ENCODE data around the gene VRK2.

VRK2 gene

DNA sequence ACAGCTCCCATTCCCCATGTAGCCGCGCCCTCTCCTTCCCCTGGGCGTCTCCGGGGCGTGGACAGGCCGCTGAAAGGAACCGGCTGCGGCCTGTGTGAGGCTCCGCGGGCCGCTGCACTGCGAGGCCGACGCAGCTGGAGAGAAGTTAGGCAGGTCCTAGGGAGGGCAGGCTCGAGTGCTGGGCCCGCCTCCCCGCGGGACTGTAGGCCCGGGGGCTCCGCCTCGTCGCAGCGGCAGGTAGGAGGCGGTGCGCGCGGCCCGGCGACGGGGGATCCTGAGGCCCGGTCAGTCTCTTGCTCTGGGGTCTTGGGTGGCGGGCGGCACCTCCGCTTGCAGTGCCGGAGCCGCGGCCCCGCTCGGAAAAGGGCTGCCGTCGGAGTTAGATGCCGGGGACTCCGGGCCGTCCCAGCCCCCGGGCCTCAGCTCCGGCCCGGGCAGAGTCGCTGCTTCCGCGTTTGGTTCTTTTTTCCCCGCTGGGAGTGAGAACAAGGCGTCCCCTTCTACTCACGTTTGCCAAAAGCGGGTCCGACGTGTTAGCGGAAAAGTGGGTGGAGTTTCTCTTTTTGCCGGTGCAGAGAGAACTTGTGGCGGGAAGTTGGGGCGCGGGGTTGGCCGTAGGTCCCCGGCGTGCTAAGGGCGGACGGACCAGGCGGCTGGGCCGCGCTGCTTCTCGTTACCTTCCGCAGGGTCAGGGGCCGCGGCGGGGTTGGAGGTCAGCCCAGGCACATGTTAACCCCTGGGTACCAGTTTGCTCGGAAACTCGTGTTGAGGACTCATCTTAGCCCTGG lies at the start of gene VRK2:
TSS of gene VRK2 (plus strand) at position 222 of the 788 bp plus-strand sequence. CDS start 2,026 bp downstream, outside the sequence.
- peak; percentile 89 for DNase-seq

DNA sequence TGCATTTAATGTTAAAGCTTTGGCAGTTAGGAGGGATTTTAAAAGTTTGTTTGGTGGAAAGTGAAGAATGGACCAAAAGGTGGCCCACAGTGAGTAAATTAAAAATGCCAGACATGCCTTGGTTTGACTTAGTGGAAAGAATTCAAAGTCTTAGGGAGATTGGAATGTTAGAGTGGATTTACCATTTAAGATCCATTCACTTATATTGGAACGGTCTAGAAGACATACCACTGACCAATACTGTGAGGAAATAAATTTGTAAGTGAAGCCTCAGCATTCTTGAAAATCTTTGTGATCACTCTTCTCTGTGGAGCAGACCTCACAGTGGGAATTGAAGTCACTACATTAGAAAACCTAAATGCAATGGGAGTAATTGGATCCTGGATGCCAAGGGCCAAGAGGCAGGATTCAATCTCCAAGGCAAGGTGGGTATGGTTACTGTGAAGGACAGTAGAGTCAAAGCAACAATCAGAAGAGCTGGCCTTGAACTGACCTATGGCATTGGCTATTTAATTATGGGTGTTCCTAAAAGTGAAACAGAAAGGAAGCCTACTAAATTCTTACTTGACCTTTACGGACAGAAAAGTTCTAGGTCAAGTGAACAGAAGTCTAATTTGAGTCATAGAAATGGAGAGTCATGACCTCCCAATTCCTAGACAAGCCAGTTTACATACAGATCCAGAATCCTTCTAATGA lies 40.2 kb upstream of the VRK2 start:
- no peak for DNase-seq

DNA sequence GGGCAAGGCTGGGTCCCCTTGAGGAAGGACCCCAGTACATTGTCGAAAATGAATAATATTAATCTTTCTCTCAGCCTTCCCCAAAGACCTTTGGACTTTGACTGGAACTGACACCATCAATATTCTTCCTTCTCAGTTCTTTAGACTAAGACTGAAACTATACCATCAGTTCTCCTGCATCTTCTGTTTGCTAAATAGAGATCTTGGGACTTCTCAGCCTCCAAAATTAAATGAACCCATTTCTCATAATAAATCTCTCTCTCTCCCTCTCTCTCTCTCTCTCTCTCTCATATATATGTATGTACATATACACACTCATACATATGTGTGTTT lies 39.7 kb upstream of the VRK2 start:
- DNase-seq: no peak

DNA sequence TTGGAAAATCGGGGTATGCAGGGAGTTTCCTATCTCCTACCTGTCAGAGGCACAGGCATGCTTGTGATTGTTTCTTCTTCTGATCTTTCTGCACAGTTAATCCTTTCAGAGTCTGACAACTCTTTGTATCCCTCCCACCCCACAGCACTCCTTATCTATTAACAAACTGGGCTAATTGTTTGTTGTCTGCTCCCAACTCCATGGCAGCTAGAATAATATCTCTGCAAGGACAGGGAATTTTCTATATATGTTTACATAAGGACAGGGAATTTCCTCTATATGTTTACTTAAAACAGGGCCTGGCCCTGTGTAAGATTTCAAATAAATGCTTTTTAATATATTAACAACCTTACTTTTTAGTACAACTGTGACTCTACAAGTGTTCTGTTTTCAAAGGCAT lies 36.0 kb upstream of the VRK2 start:
- no peak for DNase-seq

DNA sequence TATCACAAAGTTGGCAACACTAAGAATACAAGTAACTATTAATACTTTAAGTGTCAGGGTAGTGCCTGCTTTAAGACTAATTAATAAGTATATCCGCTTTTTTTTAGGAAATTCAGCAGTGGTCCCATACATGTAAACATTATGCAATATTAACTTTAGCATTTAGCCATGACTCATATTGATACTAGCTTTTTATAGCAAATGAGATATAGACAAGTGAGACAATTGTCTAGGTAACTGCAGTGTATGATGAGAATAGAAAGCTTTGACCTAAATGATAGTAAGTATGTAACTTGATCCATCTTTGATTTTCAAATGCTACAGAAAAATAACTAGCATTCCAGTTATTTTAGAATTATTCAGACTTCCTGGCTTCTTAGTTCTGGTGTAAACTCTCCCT lies 27.4 kb upstream of the VRK2 start:
- DNase-seq: no peak

DNA sequence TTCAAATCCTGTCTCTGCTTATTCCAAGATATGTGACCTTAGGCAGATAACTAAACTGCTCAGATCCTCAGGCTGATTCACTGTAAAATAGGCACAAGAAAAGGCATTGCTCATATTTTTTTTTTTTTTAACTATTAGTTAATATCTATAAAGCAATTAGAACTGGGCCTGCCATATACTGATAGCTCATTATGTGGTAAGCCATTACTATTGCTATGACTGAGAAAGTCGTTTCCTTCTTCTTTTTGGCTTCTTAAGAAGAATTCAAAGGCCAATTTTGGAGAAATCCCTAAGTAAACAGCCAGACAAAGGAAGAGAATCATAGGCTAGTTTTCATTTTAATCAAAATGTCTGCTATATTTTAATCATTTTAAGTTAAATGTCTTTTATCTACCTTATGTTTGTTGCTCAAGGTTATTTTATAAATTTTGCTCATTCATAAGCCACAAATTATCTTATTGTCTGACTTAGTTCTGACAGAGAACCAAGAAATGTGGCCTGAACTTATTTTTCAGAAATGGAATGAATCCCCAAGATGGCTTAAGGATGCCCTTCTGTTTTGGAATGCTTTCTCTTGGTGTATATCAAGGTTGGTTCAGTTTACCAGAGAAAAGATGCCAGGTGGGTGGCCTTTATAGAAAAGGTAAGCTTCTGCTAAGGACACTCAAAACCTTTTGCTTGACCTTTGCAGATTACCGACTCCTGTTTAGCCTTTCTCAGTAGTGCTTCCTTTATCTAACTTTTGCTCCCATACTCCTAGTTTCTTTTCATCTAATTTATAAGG lies 21.3 kb upstream of the VRK2 start:
- no peak for DNase-seq

DNA sequence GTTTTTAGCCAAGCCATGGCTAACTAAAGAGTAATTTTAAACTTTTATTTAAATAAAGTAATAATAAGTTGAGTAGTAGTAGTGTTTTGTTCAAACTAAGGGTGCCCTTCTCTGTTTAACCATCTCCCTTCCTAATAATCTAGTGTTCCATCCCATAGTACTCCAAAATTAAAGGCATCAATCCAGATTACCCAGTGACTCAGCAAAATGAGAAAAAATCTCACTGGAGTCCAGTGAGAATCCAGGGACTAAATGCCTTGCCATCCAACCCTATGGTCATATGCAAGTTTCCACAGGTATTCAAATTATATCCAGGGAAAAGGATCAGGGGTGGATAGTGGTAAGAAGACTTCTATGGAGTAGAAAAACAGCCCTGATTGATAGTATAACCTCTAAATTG lies 19.6 kb upstream of the VRK2 start:
- DNase-seq: no peak

DNA sequence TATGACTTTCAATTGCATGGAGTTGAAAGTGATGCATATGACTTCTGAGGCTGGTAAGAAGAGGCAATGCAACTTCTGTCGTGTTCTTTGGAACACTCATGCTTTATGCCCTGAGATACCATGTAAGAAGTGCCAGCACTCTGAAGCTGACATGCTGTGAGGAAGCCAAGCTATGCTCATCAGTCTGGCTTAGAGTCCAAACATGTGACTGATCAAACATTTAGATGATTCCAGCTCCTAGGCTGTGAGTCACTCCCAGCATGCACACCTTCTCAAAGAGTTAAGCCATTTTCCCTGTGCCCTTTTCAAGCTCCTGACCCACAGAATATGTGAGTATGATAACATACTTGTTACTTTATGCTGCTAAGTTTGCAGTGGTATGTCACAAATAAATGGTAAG lies 15.8 kb upstream of the VRK2 start:
- DNase-seq: no peak

DNA sequence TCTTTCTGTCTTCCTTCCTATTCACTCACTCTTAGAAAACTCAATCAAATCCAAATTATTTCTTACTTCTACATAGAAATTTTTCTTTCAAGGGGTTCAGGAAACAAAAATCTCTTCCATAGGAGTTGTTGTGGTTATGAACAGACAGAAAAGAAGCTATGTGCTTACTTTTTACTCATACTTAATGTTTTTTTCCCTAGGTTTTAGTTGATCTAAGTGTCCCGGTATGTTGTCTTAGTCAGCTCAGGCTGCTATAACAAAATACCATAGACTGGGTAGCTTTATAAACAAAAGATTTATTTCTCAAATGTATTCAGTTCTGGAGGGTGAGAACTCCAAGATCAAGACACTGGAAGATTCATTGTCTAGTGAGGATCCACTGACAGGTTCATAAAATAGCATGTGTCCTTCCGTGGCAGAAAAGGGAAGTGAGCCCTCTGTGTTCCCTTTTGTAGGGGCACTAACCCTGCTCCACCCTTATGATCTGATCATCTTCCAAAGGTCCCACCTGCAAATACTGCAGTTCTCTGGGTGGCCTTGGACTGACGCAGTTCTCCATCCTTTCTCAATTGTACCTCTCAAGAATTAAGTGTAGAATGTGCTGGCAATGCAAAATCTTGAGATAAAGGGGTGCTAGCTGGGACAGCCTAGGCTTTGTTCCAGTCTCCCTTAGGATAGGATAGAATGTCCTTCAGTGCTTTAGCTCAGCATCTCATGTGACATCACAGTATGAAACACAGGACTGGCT lies 14.4 kb upstream of the VRK2 start:
- DNase-seq: no peak

DNA sequence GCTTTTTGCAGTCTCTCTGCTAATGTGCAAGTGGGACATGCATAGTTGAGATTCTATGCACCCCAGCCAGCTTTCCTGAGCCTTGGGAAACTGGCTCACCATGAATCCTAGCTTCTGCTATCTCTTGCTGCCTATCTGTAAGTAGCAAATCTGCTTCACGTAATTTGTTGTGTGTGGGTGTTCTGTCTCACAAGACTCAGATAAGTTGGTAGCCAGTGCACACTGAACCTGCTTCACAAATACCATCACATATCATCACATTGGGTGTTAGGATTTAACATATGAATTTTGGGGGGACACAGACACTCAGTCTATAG lies 13.9 kb upstream of the VRK2 start:
- DNase-seq: no peak

DNA sequence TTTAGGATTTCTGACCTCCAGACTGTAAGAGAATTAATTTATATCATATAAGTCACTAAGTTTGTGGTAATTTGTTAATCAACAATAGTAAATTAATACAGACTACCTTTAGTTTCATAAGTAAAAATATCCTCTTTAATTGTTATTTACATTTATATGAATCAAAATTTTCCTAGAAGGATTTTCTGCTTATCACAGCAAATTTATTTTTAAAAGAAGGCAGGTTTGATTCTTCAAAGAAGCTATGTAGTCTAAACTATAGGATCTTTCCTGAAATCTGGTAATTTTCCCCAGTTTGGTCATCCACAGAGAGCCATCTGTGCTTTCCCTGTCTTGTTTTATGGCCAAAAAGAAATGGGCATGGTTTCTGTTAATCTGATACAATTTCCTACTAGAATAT lies 13.1 kb upstream of the VRK2 start:
- no peak for DNase-seq

DNA sequence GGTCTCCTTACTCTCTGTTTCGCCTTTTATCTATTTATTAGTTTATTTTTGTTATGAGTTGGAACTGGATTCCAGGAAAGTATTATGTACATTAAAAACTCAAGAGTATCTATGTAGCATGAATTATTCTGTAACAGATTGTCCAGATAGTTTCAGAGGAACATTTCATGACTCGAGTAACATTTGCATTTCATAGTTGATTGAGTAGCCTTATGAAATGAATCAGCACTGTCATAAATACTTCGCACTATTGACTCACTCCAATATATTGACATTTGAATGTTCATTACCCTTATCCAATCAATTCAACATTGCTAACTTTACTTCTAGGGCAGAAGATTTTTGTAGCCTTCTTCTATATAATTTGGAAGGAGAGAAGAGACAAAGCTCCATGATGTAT lies 11.3 kb upstream of the VRK2 start:
- DNase-seq: no peak

DNA sequence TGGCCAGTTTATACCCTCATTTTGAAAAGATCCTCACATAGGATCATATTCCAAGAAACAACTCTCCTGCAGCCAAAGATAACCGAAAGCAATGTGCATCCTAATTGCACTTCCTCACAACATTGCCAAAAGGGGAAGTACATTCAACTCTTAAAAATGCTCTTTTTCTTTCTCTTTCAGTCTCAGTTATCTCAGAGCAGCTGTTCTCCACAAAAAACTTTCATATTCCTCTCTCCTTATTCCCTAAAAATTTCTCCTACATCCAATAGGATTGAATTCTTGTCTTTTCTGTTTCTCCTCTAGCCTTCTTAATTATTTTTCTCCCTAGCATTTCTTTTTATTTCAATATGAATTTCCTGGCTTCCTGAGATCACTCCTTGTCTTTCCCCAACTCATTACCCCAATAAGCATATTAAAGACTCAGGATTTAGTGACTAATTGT lies 7.4 kb upstream of the VRK2 start:
- no peak for DNase-seq

DNA sequence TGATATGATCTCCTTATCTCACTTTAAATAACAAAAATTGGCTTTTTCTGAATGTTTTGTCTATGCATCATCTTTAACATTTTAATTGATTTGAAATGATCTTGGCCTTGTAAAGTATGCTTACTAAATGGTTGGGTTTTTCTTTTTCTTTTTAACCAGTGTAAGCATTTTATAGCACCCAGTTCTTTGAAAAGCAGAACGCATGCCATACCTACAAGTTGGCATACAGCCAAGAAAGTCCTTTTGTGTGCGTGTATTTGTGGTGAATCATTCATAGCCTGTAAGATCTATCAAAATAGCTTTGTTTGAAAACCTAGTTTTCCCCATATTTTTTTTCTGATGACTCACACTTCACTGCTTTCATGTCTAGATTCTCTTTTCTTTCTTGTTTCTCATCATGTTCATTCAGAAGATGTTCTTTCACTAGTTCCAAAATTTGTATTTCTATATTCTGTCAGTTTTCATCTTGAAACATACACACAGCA lies 4.1 kb upstream of the VRK2 start:
- DNase-seq: no peak

DNA sequence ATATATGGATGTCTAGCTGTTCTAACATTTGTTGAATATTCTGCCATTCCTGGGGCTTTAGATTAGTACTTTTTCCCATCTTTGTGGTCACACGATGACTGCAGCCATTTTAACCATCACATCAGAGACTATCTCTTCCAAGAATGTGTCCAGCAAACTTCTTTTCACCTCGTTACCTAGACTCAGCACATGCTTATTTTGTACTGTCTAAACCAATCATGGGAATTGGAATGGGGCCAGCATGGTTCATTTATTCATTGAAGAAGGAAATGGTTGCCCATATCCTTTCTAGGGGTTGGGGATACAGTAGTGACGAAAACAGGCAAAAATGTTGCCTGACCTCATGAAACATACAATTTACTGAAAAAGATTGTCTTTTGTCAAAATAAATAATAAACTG lies 2.5 kb upstream of the VRK2 start:
- no peak for DNase-seq

DNA sequence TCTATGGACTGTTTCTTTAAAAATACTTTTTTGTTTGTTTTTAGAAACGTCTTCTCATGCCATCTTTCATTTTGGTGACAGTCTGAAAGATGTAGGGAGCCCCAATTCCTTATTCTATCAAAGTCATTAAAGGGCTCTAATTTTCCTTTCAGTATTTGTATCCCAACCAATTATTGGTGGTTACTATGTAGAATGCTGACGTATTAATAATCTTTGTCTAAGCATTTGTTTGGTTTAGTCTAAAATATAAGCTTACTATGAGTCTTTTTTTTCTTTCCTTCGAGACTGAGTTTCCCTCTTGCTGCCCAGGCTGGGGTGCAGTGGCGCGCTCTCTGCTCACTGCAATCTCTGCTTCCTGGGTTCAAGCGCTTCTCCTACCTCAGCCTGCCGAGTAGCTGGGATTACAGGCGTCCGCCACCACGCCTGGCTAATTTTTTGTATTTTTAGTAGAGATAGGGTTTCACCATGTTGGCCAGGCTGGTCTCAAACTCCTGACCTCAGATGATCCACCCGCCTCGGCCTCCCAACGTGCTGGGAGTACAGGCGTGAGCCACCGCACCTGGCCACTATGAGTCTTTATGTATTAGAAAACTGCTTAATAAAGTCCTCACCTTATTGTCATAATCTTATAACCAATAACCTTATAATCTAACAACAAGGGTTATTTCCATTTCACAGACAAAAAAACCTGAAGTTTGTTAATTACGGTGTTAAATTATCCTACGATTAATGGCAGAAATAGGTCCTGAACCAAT lies 849 bp upstream of the VRK2 start:
- DNase-seq: no peak

DNA sequence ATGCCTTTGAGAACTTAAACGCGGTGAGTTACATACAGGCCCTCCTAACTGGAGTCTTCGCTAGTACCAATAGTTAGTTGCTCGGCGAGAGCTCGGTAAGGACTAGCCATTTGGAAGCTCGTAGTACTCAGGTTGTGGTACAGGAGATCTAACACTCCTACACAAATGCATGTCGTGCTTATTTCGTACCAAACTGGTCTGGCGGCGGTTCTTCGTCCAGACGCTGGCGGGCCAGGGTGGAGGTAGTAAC lies 346 bp upstream of the VRK2 start:
- DNase-seq: no peak

DNA sequence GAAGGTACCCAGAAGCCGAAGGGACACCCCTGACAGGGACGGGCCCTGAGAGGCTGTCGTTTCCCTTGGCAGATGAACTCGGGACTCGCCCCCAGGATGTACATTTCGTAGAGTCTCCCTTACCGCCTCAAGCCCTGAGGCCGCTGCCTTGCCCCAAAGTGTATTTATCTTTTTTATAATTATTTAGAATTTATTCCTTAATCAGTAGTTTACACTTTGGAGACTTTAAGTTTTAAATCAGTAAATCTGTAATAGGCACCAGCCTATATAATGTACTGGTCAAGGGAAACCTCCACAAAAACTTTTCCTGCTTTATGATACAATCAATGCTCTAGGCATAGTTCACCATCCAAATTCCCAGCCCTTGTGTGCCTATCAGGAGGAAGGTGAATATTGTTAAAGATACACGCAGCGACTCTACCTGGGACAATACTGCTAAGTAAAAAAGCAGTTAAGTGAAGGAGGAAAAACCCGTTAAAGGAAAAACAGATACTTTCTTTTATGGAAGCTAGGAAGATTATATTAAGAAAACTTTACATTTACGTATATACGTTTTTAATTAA lies 848 bp downstream of the VRK2 start:
- DNase-seq: no peak

DNA sequence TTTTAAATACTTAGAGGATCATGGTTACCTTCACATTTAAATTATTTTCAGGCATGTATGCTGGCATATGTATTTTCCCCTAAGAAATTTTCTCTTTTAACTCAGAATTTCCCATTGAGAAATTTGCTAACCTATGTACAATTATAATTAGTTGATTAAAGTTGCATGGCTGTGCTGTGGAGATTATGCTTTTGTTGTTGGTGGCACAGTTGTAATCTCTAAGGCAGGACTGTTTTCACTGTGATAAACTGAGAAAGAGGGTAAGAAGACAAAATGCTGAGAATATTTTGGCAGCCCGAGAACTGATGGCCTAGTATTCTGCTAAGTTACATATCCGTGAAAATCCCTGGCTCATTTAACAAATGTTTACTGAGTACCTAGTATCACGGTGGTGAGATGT lies 1.4 kb downstream of the VRK2 start:
- no peak for DNase-seq

DNA sequence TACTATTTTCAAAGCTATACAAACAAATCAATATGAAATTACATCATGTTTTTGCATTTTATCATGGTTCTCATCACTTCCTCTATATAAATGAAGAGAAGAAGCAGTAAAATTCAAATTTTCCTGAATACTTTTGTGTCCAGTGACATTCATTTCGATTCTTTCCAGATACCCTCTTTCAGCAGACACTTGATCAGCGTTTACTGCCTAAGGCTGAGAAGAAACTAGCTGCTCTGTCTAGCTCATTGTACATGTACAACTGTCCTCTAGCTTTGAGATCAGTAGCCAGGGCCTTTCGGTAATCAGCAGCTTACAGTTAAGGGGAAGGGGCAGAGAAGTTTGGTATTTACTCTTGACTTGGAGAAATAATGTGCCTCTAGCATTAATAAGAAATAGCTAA lies 4.8 kb downstream of the VRK2 start:
- DNase-seq: no peak

DNA sequence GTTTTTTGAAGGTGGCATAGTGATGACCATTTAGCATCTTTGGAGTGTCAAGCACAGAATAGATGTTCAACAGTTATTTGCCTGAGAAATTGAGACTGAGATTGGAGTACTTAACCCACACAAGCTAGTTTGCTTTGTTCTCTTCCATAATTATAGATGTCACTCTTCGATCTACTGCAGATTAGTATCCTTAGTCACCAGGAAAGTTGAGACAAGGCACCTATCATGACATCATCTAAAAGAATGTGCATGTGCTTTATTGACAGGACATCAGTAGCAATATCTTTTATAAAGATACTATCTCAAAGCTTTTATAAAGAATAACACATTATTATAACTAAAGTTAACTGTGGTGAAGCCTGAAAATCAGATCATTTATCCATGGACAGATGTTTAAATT lies 6.4 kb downstream of the VRK2 start:
- no peak for DNase-seq

DNA sequence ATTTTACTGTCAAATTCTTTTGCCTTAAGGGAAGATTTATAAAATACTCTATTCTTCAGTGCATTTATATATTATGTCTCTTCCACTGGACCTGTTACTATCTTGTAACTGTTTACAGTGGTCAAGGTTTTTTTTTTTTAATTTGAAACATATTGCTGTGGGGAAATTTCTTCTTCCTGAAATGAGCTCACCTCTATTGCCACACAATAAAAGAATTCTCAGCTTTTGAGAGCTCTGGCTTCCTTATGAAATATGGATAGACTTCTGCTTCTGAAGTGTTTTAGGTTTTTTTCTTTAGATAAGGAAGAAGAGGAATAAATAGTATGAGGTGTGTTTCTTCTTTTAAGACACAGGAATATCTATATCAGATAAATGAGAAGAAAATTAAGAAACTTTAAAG lies 7.7 kb downstream of the VRK2 start:
- DNase-seq: no peak

Measured in activated CD8-positive, alpha-beta memory T cell treated with anti-CD3 and anti-CD28 coated beads, Interleukin-2, amount 50 U/mL, for 48 hours (primary cell).